ENCODE results near the gene METTL13.

METTL13 gene

GRCh38 chr1:171844381-171844780 lies 62.9 kb downstream of the METTL13 start:
- DNase-seq (ENCODE audit: extremely low read depth in 1 of 2, low read depth in 1 of 2): no peak

GRCh38 chr1:171845998-171846397 lies 64.5 kb downstream of the METTL13 start:
- DNase-seq (ENCODE audit: extremely low read depth in 1 of 2, low read depth in 1 of 2): no peak

Data from stimulated activated CD8-positive, alpha-beta memory T cell treated with anti-CD3 and anti-CD28 coated beads, Interleukin-7, amount 100 ng/mL, for 48 hours (primary cell).